Stimulated activated CD4-positive, alpha-beta T cell treated with anti-CD3 and anti-CD28 coated beads, Interleukin-12 subunit alpha, Interleukin-12 subunit beta, amount 100 ng/mL, for 4 hours (primary cell): Measurements from ENCODE around the gene PIGBOS1.
"Not testable (repeated sequence)": the region's sequence is repeated elsewhere in the genome, so short reads cannot be mapped to it uniquely, and the experiment has no call there.

Source experiments
- DNase-seq: peaks from one replicate; pipeline ENCODE4 v3.0.0-alpha.2; 2020

The PIGBOS1 gene

GRCh38 chr15:55318588-55319494 is at the start of gene PIGBOS1, which contains the start of gene PIGB:
TSS of gene PIGBOS1 (minus strand) at chr15:55319123. CDS start at chr15:55317792, 1,331 bp downstream.
TSS of gene PIGB (plus strand) at chr15:55319222. CDS start at chr15:55319251, 29 bp downstream.
- DNase-seq: peak; percentile 67

- no peak for DNase-seq
Observed at GRCh38 chr15:55366981-55367380, 48.1 kb upstream of the PIGBOS1 start.

GRCh38 chr15:55362641-55363040 is 43.7 kb upstream of the PIGBOS1 start:
- no peak for DNase-seq

GRCh38 chr15:55361048-55361447 is 42.1 kb upstream of the PIGBOS1 start:
- DNase-seq: no peak

DNA sequence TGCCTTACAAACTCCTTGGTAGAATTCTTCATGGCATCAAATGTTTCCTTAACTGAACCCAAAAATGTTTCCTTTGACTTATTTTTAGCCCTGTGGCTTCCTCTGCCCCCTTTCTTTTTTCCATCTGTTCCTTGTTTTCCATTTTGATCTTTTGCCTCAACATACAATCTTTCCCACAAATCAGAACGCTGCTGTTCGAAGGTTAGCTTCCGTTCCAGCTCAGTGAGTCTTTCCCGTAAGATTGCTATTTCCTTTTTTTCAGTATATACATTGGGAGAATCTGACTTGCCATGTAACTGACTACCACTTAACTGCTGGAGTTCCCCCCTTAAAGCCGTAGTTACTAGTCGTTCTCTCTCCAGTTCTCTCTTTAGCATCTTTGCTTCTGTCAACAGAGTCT is 41.3 kb upstream of the PIGBOS1 start:
- DNase-seq: no peak

DNA sequence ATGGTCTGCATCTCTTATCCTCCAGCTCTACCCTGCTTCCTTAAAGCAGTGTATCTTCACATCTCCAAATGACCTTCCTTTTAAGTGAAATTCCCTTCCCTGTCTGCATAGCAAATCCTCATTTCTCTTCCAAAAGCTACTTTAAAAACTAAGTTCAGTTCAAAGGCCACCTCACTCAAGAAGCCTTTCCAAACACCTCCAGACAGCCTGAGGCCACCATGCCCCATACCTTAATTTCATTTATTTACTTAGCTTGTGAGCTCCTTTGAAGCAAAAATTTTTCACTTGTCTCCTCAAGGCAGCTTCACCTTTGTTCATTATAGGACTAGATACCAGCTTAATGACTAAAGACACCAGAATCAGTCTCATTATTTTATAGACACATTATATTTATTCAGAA is 39.5 kb upstream of the PIGBOS1 start:
- DNase-seq: no peak

GRCh38 chr15:55357774-55358173 is 38.9 kb upstream of the PIGBOS1 start:
- DNase-seq: no peak

- no peak for DNase-seq
Observed at GRCh38 chr15:55356985-55357585, 38.2 kb upstream of the PIGBOS1 start.

GRCh38 chr15:55353025-55353424 is 34.1 kb upstream of the PIGBOS1 start:
- no peak for DNase-seq

DNA sequence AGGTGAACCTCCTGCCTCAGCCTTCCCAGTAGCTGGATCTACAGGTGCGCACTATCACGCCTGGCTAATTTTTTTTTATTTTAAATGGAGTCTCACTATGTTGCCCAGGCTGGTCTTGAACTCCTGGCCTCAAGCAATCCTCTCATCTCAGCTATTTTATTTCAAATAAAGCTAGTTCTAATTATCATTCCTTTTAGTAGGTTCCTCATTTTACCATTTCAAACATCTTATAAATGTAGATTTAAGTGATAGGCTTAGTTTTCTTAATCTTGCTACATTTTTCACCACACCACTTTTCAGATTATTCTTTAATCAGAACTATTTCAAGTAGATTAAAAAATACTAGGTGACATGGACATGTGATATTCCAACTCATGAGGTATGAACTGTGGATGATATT is 30.4 kb upstream of the PIGBOS1 start:
- DNase-seq: no peak

- DNase-seq: no peak
Observed at GRCh38 chr15:55348281-55348778, 29.4 kb upstream of the PIGBOS1 start.

DNA sequence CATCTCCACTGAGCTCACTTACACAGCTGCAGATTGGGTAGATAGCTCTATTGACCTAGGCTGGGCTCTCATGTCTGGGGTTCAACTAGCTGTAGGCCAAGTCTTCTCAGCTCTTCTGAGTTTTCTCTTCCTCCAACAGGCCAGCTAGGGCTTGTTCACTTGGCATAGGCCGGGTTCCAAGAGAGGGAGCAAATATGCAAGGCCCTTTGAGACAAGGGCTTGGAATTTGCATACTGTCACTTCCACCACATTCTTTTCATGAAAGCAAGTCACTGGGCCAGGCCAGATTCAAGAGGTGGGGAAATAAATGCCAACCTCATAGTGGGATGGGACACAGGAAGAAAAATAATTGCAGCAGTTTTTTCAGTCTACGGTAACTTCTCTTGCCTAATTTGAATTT is 25.3 kb upstream of the PIGBOS1 start:
- no peak for DNase-seq

- DNase-seq: no peak
Observed at GRCh38 chr15:55343168-55343567, 24.2 kb upstream of the PIGBOS1 start.

- DNase-seq: no peak
Observed at GRCh38 chr15:55337160-55337559, 18.2 kb upstream of the PIGBOS1 start.

DNA sequence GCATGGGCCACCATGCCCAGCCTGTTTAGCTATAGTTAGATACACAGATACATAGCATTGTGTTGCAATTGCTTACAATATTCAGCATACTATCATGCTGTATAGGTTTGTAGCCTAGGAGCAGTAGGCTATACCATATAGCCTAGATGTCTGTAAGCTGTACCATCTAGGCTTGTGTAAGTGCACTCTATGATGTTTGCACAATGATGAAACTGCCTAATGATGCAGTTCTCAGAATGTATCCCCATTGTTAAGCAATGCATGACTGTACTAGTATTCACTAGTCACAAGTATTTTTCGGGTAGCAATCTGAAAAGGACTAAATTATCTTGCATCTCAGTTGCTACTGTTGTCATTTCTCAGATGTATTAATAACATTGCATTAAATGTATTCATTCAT is 16.1 kb upstream of the PIGBOS1 start:
- no peak for DNase-seq

DNA sequence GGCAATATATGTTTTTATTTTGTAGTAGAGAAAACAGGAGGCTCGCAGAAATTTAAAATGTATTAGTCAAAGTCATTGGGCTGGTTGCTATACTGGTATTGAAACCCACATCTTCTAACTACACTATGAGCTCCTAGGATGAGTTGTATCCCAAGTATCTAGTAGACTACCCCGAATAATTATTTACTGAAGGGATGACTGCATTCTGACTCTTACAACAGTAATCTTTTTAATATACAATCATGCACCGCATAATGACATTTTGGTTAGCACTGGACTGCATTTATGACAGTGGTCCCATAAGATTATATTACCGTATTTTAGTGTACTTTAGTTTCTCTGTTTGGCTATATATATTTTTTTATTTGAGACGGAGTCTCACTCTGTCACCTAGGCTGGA is 15.4 kb upstream of the PIGBOS1 start:
- no peak for DNase-seq

DNA sequence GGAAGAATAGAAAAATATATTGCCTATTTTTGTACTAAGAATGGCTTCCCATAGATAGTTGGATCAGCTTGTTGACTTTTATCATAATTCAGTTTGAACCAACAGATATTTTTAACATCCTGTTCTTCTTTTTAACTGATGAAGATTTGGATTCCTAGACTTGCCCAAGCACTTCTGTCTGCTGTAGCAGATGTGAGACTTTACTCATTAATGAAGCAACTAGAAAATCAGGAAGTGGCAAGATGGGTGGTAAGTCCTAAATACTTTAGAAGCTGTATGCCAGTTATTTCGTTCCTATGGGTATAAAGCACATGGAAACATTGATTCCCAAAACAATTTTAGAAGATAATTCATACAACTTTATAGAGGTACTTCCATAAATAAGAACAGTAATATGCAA is 8.5 kb upstream of the PIGBOS1 start:
- DNase-seq: no peak

GRCh38 chr15:55322467-55322866 is 3.5 kb upstream of the PIGBOS1 start:
- no peak for DNase-seq

- DNase-seq: no peak
Observed at GRCh38 chr15:55320963-55321362, 2.0 kb upstream of the PIGBOS1 start.

- no peak for DNase-seq
Observed at GRCh38 chr15:55320238-55320550, 1.3 kb upstream of the PIGBOS1 start.

DNA sequence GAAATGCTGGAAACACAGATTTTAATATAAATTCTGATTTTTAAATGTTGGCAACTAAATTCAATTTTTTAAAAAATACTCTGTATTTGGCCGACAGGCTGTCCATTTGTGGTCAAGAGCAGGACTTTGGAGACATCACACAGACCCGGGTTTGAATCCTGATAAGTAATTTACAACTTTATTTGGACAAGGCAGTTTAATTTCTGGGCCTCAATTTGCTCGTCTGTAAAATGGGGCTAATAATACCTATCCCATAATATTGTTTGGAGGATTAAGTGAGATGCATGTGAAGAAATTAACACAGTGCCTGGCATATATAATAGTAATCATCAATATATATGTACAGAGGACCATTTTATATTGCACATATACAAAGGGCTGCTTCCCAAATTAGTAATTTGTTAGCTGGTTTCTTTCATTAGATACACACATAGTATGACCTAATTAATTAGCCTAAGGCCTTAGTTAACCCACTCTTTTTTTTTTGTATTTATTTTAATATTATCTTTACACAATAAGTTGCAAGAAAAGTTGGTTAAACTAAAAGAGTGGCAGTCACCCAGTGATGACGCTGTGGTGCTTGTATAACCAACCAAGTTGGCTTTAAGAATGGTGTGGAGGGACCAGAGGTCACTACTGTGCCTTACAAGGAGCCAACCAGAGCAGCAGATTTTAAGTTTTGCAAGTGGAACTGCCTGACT is 764 bp upstream of the PIGBOS1 start:
- DNase-seq: no peak

GRCh38 chr15:55302801-55303200 is 16.1 kb downstream of the PIGBOS1 start:
- not testable (repeated sequence) for DNase-seq

GRCh38 chr15:55297315-55297714 is 21.6 kb downstream of the PIGBOS1 start:
- no peak for DNase-seq
